Esophagus squamous epithelium (tissue), 4 donors: ENCODE data around the gene USP10.

ENCODE experiments used
- CTCF ChIP-seq, 6 experiments: fragments of 450-650 bp in 4 of 6; fragments of 200-600 bp in 2 of 6; sonication (generic) in 2 of 6; IDR thresholded peaks; one replicate each; pipeline ENCODE4 v1.5.1; 2016 to 2019; ENCODE audit warnings: antibody characterized with exemption in 6 of 6, mild to moderate bottlenecking in 4 of 6, moderate library complexity in 4 of 6
- POLR2A ChIP-seq, 4 donors: fragments of 450-650 bp; IDR thresholded peaks; one replicate each; pipeline ENCODE4 v1.6.1; 2017; ENCODE audit warnings: antibody characterized with exemption in 4 of 4, mild to moderate bottlenecking in 4 of 4, moderate library complexity in 3 of 4

GRCh38 chr16:84685210-84685609 lies 14.6 kb upstream of the USP10 start:
- TF ChIP-seq CTCF (IDR thresholded peaks at IDR 0.05) = no peak
- no peak for TF ChIP-seq POLR2A (IDR thresholded peaks at IDR 0.05)
